ENCODE data around the gene CD38.
"Not testable (repeated sequence)": the region's sequence is repeated elsewhere in the genome, so short reads cannot be mapped to it uniquely, and the experiment has no call there.

The CD38 gene

GRCh38 chr4:15778289-15779241 lies at the start of gene CD38:
TSS of gene CD38 (plus strand) at chr4:15778328. CDS start at chr4:15778415, 87 bp downstream.
- DNase-seq, result no peak

GRCh38 chr4:15729910-15730533 lies 48.1 kb upstream of the CD38 start:
- peak; percentile 51 for DNase-seq

GRCh38 chr4:15733061-15733460 lies 45.1 kb upstream of the CD38 start:
- not testable (repeated sequence) for DNase-seq

- no peak for DNase-seq
Measured at GRCh38 chr4:15735536-15735935, 42.6 kb upstream of the CD38 start.

GRCh38 chr4:15736514-15737050 lies 41.5 kb upstream of the CD38 start:
- no peak for DNase-seq

- DNase-seq, result no peak
Measured at GRCh38 chr4:15737255-15737654, 40.9 kb upstream of the CD38 start.

GRCh38 chr4:15738877-15739276 lies 39.3 kb upstream of the CD38 start:
- DNase-seq, result no peak

- DNase-seq, result no peak
Measured at GRCh38 chr4:15740764-15741404, 37.2 kb upstream of the CD38 start.

- no peak for DNase-seq
Measured at GRCh38 chr4:15742083-15742582, 36.0 kb upstream of the CD38 start.

- DNase-seq, result no peak
Measured at GRCh38 chr4:15742637-15743036, 35.5 kb upstream of the CD38 start.

GRCh38 chr4:15744016-15744545 lies 34.0 kb upstream of the CD38 start:
- no peak for DNase-seq

GRCh38 chr4:15746110-15746509 lies 32.0 kb upstream of the CD38 start:
- no peak for DNase-seq

- no peak for DNase-seq
Measured at GRCh38 chr4:15749001-15749400, 29.1 kb upstream of the CD38 start.

GRCh38 chr4:15751153-15751552 lies 27.0 kb upstream of the CD38 start:
- DNase-seq, result no peak

GRCh38 chr4:15753081-15753480 lies 25.0 kb upstream of the CD38 start:
- no peak for DNase-seq

GRCh38 chr4:15753786-15754185 lies 24.3 kb upstream of the CD38 start:
- no peak for DNase-seq

GRCh38 chr4:15754323-15754722 lies 23.8 kb upstream of the CD38 start:
- DNase-seq, result no peak

- no peak for DNase-seq
Measured at GRCh38 chr4:15755321-15756155, 22.6 kb upstream of the CD38 start.

GRCh38 chr4:15756361-15756861 lies 21.7 kb upstream of the CD38 start:
- no peak for DNase-seq

GRCh38 chr4:15757054-15757453 lies 21.1 kb upstream of the CD38 start:
- no peak for DNase-seq

- no peak for DNase-seq
Measured at GRCh38 chr4:15758294-15758693, 19.8 kb upstream of the CD38 start.

- DNase-seq, result not testable (repeated sequence)
Measured at GRCh38 chr4:15762460-15762859, 15.7 kb upstream of the CD38 start.
